HG02678 (cell line): Measurements from ENCODE around the gene SMCR8.
"Not testable (repeated sequence)": the region's sequence is repeated elsewhere in the genome, so short reads cannot be mapped to it uniquely, and the experiment has no call there.

Experiments
- ATAC-seq: cut with Tn5 transposase; IDR thresholded peaks from one replicate; pipeline ENCODE4 v1.9.1; 2021; ENCODE audit warnings: mild to moderate bottlenecking, moderate library complexity; ENCODE audit not compliant: unreplicated experiment

The SMCR8 gene

GRCh38 chr17:18360518-18360917 lies 45.4 kb downstream of the SMCR8 start:
- ATAC-seq, result no peak

- no peak for ATAC-seq
Measured at GRCh38 chr17:18361837-18362697, 47.0 kb downstream of the SMCR8 start.

DNA sequence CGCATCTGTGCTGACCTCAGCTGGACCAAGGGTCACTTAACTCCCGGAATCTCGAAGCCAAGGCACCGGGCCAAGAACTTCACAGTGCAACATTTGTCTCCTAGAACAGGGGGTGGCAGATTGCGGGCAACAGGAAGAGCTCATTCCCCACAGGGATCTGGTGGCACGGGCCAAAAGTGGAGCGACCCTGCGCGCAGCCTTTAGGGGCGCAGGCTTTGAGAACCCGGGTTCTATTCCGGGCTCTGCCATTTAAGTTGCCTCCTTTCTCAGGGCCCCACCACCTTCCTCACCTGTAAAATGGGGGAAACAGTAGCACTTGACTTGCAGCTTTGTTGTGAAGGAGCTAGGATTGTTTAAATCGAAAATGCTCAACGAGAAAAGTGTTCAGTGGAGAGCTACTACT lies 47.6 kb downstream of the SMCR8 start:
- peak; percentile 6 for ATAC-seq

DNA sequence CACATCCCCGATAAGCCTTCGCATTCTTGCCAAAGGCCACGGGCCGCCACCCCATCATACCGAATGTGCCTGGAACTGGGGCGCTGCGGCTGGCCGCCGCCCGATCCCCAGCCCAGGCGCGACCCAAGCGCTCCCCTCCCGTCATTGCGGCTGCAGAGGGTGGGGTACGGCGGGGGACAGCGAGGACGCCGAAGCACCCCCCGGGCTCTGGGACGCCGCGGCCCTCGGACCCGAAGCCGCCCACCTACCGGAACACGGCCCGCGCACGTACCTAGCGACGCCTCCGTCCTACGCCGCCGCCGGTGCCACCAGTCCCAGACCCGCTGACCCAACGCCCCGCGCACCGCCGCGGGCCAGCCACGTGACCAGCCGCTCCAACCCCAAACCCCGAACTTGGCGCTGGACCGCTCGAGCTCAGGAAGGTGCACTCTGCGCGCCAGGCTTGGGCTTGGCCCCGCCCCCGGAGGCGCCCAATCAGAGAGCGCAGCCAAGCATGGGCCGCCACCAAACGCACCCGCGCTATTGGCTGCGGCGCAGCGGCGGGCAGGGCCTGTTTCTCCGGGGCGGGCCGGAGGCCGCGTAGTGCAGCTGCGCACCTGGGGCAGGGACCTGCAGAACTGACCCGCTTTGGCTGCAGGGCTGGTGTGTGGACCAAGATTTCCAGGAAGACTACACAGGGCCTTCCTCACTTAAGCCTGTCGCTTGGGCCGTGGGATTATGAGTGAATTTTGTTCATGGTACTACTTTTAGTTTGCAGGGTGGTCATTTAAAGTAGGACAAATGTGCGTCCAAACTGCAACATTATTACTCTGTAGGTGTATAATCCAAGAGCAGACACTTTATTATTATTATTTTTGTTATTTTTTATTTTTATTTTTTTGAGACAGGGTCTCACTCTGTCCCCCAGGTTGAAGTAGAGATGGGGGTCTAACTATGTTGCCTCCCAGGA lies 48.3 kb downstream of the SMCR8 start, which contains the start of gene SHMT1:
TSS of gene SHMT1 (minus strand) at position 450 of the 949 bp plus-strand sequence. CDS start 7,569 bp downstream, outside the sequence.
- peak; percentile 99 for ATAC-seq

DNA sequence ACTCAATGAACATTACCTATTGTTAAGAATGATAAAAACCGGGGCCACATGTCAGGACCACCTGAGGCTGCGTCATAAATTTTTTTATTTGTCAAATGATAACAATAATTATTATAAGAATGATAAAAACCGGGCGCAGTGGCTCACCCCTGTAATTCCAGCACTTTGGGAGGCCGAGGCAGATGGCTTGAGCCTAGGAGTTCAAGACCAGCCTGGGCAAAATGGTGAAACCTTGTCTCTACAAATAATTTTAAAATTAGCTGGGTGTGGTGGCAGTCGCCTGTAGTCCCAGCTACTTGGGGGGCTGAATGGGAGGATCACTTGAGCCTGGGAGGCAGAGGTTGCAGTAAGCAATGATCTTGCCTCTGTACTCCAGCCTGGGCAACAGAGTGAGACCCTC lies 49.1 kb downstream of the SMCR8 start:
- ATAC-seq, result no peak

DNA sequence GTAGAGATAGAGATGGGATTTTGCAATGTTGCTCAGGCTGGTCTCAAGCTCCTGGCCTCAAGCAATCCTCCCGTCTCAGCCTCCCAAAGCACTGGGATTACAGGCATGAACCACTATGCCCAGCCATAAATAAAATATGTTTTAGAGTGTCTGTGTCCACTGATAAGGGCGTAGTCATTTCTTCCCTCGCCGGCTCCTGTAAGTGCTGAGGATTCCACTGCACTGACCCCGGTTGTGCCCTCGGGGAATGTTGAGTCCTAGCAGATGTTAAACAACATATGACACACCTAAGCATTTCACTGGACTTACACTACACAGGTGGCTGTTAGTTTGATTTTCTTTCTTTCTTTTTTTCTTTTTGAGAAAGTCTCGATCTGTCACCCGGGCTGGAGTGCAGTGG lies 53.9 kb downstream of the SMCR8 start:
- ATAC-seq, result no peak

DNA sequence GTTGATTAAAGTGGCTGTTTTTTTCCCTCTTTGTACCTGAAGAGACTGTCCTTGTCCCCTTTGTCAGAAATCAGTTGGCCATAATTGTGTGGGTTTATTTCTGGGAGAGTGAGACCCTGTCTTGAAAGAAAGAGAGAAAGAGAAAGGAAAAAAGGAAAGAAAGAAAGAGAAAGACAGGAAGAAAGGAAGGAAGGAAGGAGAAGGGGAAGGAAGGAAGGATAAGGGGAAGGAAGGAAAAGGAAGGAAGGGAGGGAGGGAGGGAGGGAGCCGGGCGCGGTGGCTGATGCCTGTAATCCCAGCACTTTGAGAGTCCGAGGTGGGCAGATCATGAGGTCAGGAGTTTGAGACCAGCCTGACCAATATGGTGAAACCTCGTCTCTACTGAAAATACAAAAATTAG lies 55.7 kb downstream of the SMCR8 start:
- ATAC-seq, result no peak

DNA sequence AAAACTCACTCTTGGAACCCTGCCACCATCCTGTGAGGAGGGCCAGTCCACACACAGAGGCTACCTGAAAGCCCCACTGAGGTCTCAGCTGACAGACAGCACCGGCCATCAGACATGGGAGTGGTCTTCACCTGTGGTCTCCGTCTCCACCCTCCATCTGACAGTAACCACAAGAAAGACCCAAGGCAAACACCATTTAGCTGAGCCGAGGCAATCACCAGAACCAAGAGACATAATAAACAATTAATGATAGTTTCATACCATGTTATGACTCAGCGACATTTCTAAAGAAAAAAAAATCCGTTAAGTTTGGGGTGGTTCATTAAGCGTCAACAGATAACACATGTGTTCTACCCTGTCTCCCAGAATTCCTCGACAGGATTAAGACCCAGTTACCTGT lies 56.4 kb downstream of the SMCR8 start:
- ATAC-seq, result no peak

DNA sequence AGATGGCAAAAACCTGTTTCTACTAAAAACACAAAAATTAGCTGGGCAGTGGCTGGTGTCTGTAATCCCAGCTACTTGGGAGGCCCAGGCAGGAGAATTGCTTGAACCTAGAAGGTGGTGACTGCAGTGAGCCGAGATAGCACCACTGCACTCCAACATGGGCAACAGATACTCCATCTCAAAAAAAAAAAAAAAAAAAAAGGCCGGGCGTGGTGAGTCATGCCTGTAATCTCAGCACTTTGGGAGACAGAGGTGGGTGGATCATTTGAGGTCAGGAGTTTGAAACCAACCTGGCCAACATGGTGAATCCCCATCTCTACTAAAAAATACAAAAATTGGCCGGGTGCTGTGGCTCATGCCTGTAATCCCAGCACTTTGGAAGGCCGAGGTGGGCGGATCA lies 58.1 kb downstream of the SMCR8 start:
- not testable (repeated sequence) for ATAC-seq

DNA sequence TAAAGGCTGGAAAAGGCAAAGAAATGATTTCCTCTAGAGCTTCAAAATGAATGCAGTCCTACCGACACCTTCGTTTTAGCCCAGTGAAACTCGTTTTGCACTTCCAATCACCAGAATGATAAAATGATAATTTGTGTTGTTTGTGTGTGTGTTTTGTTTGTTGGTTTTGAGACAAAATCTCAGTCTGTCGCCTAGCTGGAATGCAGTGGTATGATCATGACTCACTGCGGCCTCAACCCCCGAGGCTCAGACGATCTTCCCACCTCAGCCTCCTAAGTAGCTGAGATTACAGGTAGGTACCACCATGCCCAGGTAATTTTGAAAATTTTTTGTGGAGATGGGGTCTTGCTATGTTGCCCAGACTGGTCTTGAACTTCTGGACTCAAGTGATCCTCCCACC lies 59.1 kb downstream of the SMCR8 start:
- no peak for ATAC-seq
